Skin epidermis (tissue), 12 donors: ENCODE results near the gene GALNT9.

Experiments
- H3K27ac ChIP-seq, 21 experiments: fragments of 200-600 bp; sonication (generic) in 11 of 21; one replicate each; pipeline ENCODE4 v1.5.0; 2020; ENCODE audit warnings: mild to moderate bottlenecking in 3 of 21, inconsistent platforms in 2 of 21, moderate library complexity in 2 of 21
- H3K4me3 ChIP-seq, 7 experiments: fragments of 200-600 bp; sonication (generic) in 2 of 7; one replicate each; pipeline ENCODE4 v1.5.0; 2020; ENCODE audit warnings: inconsistent platforms in 2 of 7, mild to moderate bottlenecking in 2 of 7, moderate library complexity in 1 of 7

GALNT9 gene

GRCh38 chr12:132284827-132285741 lies 44.3 kb downstream of the GALNT9 start:
- Histone ChIP-seq H3K4me3 (no peak overlapping the region), H3K27ac (no peak overlapping the region)

GRCh38 chr12:132284071-132284826 lies 45.1 kb downstream of the GALNT9 start:
- H3K4me3 ChIP-seq = no peak overlapping the region
- H3K27ac ChIP-seq = no peak overlapping the region

GRCh38 chr12:132282950-132283771 lies 46.2 kb downstream of the GALNT9 start:
- no peak overlapping the region for H3K27ac ChIP-seq
- H3K4me3 ChIP-seq = no peak overlapping the region

- Histone ChIP-seq H3K4me3 (no peak overlapping the region), H3K27ac (no peak overlapping the region)
Observed at GRCh38 chr12:132282031-132282949, 47.1 kb downstream of the GALNT9 start.

GRCh38 chr12:132281038-132281437 lies 48.4 kb downstream of the GALNT9 start:
- Histone ChIP-seq H3K27ac (no peak overlapping the region), H3K4me3 (no peak overlapping the region)

- Histone ChIP-seq H3K4me3 (no peak overlapping the region), H3K27ac (no peak overlapping the region)
Observed at GRCh38 chr12:132280406-132280805, 49.0 kb downstream of the GALNT9 start.

- Histone ChIP-seq H3K4me3 (no peak overlapping the region), H3K27ac (no peak overlapping the region)
Observed at GRCh38 chr12:132279930-132280329, 49.5 kb downstream of the GALNT9 start.

- Histone ChIP-seq H3K27ac (no peak overlapping the region), H3K4me3 (no peak overlapping the region)
Observed at GRCh38 chr12:132279184-132279889, 50.1 kb downstream of the GALNT9 start.

GRCh38 chr12:132278401-132279183 lies 50.8 kb downstream of the GALNT9 start:
- H3K27ac ChIP-seq = no peak overlapping the region

GRCh38 chr12:132277949-132278348 lies 51.4 kb downstream of the GALNT9 start:
- H3K27ac ChIP-seq = no peak overlapping the region
- H3K4me3 ChIP-seq = no peak overlapping the region

More at GRCh38 chr12:132278401-132279183, 50.8 kb downstream of the GALNT9 start:
- H3K4me3 ChIP-seq = no peak overlapping the region

GRCh38 chr12:132277374-132277941 lies 51.9 kb downstream of the GALNT9 start:
- no peak overlapping the region for H3K27ac ChIP-seq
- H3K4me3 ChIP-seq = no peak overlapping the region

- no peak overlapping the region for H3K4me3 ChIP-seq
Observed at GRCh38 chr12:132276827-132277373, 52.5 kb downstream of the GALNT9 start.

GRCh38 chr12:132276066-132276826 lies 53.1 kb downstream of the GALNT9 start:
- Histone ChIP-seq H3K27ac (no peak overlapping the region), H3K4me3 (no peak overlapping the region)

More at GRCh38 chr12:132276827-132277373, 52.5 kb downstream of the GALNT9 start:
- no peak overlapping the region for H3K27ac ChIP-seq

GRCh38 chr12:132275631-132276030 lies 53.8 kb downstream of the GALNT9 start:
- no peak overlapping the region for H3K4me3 ChIP-seq
- H3K27ac ChIP-seq = no peak overlapping the region

- H3K4me3 ChIP-seq = no peak overlapping the region
- no peak overlapping the region for H3K27ac ChIP-seq
Observed at GRCh38 chr12:132275110-132275531, 54.3 kb downstream of the GALNT9 start.

GRCh38 chr12:132273992-132274334 lies 55.4 kb downstream of the GALNT9 start:
- no peak overlapping the region for H3K27ac ChIP-seq

More at GRCh38 chr12:132273992-132274334, 55.4 kb downstream of the GALNT9 start:
- no peak overlapping the region for H3K4me3 ChIP-seq
